Measurements from ENCODE around the gene HNRNPUL1. TPM values are rescaled to one million over a fixed set of nuclear protein-coding genes. Genes with fewer than 3 reads are reported as not detected.

The HNRNPUL1 gene
- total and polyA plus RNA-seq, 2 donors (not counting 3 experiments of a cell fraction or from before 2014, with no cell fraction given): 83.2 to 261 TPM

DNA sequence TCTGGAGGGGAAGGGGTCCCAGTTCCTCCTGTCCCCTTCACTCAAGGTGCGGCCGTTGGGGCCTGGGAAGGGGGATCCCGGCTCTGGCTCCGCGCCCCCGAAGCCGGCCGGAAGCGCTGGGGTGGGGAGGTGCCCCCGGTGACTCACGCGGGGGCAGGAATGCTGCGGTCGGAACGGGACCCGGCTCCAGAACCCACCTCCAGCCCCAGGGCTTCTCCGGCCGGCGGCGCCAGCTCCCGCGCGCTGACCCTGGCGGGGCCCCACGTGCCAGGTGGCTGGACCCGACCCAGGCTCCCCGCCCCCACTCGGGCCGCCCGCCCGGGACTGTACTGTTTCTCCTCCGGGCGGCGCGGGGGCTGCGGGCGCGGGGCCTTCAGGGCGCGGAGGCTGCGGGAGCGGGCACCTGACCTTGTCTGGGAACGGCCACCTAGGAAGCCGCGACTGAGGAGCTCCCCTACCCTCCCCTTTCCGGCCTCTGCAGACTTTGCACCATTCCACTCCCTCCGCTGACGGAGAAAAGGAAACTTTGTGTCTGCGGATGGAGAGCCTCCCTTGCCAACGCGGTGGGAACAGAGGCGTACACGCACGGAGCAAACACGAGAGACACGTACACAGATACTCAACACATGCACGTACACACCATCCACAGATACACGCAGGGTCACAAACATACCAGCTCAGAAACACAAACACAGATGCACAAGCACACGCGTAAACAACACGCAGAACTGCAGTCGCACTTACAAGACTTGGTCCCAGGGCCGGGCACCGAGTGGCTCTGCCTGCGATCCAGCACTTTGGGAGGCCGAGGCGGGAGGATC is 37.9 kb upstream of the HNRNPUL1 start:
- intact Hi-C loops (cut with micrococcal nuclease): no loop called here
- no peak for TF ChIP-seq JUN (IDR thresholded peaks at IDR 0.05; ENCODE audit: borderline replicate concordance, insufficient read depth, insufficient read length, low read depth)
- peak; percentile 51 for TF ChIP-seq FOS (IDR thresholded peaks at IDR 0.05; ENCODE audit: borderline replicate concordance, insufficient read depth, low read length)
- TF ChIP-seq MYC (IDR thresholded peaks at IDR 0.05; ENCODE audit: low read depth, low read length): peak; percentile 25
- Histone ChIP-seq H3K36me3 (ENCODE audit: control insufficient read depth in 2 of 2, extremely low read depth in 1 of 2, insufficient read depth in 2 of 2, low read length in 2 of 2) (peaks cover 1 to 2% of the 10 kb centered on the region in 2 experiments), H3K79me2 (ENCODE audit: control insufficient read depth, insufficient read depth, low read length) (peaks cover 54% of the 10 kb centered on the region), H4K20me1 (replicated peaks; ENCODE audit: control insufficient read depth, extremely low read depth, insufficient read depth, low read length) (no peaks in the 10 kb centered on the region), H3K4me3 (replicated peaks in 1 of 3; ENCODE audit: insufficient read depth in 1 of 3, low read depth in 1 of 3, low read length in 3 of 3) (peak overlapping the region in 2 of 3 experiments; percentile 32 to 50), H3K27me3 (ENCODE audit: control insufficient read depth in 2 of 2, insufficient read depth in 2 of 2, low read length in 2 of 2) (no peaks in the 10 kb centered on the region), H3K4me2 (ENCODE audit: insufficient read depth, low read length) (peak overlapping the region; percentile 80), H2AFZ (ENCODE audit: low read depth, low read length) (peak overlapping the region; percentile 18), H3K9me1 (replicated peaks; ENCODE audit: control insufficient read depth, extremely low read depth, insufficient read depth, low read length) (no peaks in the 10 kb centered on the region), H3K4me1 (ENCODE audit: control insufficient read depth, extremely low read depth, insufficient read depth, low read length) (peaks cover 44% of the 10 kb centered on the region), H3K9ac (replicated peaks; ENCODE audit: extremely low read depth, insufficient read depth, low read length) (peak overlapping the region; percentile 59), H3K9me3 (replicated peaks; ENCODE audit: control insufficient read depth, insufficient read depth, low read length) (no peaks in the 10 kb centered on the region), H3K27ac (ENCODE audit: insufficient read depth, low read depth, low read length) (peak overlapping the region; percentile 76)
- TSS peak; percentile 3 for BruUV-seq (replicated peaks)
- no peak for FAIRE-seq
- dilution Hi-C loops (cut with MboI; ENCODE audit: extremely low pct_ligation_motif_present, low sequenced_read_pairs): no loop called here
- DNase-seq (ENCODE audit: low read depth, low spot score): peak; percentile 59
- ChIA-PET CTCF (interaction anchor here (3.9 to 4.0 kb wide), 2 partner anchors 22 to 37 kb away, joined by 29 to 33 read pairs; partner anchors contain the start of gene HNRNPUL1), POLR2A (interaction anchor here (1.5 kb wide), 1 partner anchor 37 kb away, joined by 4 read pairs; the partner anchor contains the start of gene HNRNPUL1)

DNA sequence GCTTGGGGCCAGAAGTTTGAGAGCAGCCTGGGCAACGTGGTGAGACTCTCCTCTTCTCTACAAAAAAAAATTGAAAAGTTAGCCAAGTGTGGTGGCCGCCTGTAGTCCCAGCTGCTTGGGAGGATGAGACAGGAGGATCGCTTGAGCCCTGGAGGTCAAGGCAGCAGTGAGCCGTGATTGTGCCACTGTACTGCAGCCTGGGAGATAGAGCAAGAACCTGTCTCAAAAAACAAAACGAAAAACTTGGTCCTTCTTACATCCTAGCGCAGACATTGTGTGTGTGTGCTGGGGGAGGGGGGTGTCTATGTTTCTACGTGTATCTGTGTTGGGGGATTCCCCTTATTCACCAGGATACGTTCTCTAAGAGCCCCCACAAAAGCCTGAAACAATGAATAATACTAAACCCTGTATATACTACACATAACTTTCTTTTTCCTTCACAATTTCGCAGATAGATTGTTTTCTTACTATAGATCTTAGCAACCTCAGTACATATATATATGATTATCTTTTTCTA is 37.2 kb upstream of the HNRNPUL1 start:
- no peaks in the 10 kb centered on the region for H3K9me1 ChIP-seq (replicated peaks; ENCODE audit: control insufficient read depth, extremely low read depth, insufficient read depth, low read length)
- H3K36me3 ChIP-seq (ENCODE audit: control insufficient read depth in 2 of 2, extremely low read depth in 1 of 2, insufficient read depth in 2 of 2, low read length in 2 of 2): peaks cover 2% of the 10 kb centered on the region in 2 experiments
- no peaks in the 10 kb centered on the region for H3K27me3 ChIP-seq (ENCODE audit: control insufficient read depth in 2 of 2, insufficient read depth in 2 of 2, low read length in 2 of 2)
- TF ChIP-seq, protein P1, sequence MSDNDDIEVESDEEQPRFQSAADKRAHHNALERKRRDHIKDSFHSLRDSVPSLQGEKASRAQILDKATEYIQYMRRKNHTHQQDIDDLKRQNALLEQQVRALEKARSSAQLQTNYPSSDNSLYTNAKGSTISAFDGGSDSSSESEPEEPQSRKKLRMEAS (IDR thresholded peaks at IDR 0.05; ENCODE audit: insufficient read depth, insufficient read length): no peak
- TF ChIP-seq JUN (IDR thresholded peaks at IDR 0.05; ENCODE audit: borderline replicate concordance, insufficient read depth, insufficient read length, low read depth): no peak
- TF ChIP-seq MYC (IDR thresholded peaks at IDR 0.05; ENCODE audit: low read depth, low read length): no peak
- no peak for TF ChIP-seq EZH2 (IDR thresholded peaks at IDR 0.05; ENCODE audit: borderline replicate concordance, low read depth, low read length, severe bottlenecking)
- no peak for TF ChIP-seq GATA2 (IDR thresholded peaks at IDR 0.05; ENCODE audit: insufficient read depth, insufficient read length, low read depth, low read length)
- no peak for TF ChIP-seq FOS (IDR thresholded peaks at IDR 0.05; ENCODE audit: borderline replicate concordance, insufficient read depth, low read length)
- TF ChIP-seq POLR2AphosphoS5 (IDR thresholded peaks at IDR 0.05; ENCODE audit: insufficient read depth, low read depth, low read length): no peak
- TF ChIP-seq POLR2A (IDR thresholded peaks at IDR 0.05; ENCODE audit: low read depth, low read length): no peak
- TF ChIP-seq, protein P2, sequence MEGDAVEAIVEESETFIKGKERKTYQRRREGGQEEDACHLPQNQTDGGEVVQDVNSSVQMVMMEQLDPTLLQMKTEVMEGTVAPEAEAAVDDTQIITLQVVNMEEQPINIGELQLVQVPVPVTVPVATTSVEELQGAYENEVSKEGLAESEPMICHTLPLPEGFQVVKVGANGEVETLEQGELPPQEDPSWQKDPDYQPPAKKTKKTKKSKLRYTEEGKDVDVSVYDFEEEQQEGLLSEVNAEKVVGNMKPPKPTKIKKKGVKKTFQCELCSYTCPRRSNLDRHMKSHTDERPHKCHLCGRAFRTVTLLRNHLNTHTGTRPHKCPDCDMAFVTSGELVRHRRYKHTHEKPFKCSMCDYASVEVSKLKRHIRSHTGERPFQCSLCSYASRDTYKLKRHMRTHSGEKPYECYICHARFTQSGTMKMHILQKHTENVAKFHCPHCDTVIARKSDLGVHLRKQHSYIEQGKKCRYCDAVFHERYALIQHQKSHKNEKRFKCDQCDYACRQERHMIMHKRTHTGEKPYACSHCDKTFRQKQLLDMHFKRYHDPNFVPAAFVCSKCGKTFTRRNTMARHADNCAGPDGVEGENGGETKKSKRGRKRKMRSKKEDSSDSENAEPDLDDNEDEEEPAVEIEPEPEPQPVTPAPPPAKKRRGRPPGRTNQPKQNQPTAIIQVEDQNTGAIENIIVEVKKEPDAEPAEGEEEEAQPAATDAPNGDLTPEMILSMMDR (IDR thresholded peaks at IDR 0.05; ENCODE audit: extremely low read depth in 1 of 2, insufficient read depth in 1 of 2, low read depth in 1 of 2, low read length in 2 of 2): no peak
- ChIA-PET POLR2A (interaction anchor here (1.5 kb wide), 1 partner anchor 37 kb away, joined by 4 read pairs; the partner anchor contains the start of gene HNRNPUL1), CTCF (interaction anchor here (3.9 to 4.0 kb wide), 2 partner anchors 23 to 36 kb away, joined by 29 to 33 read pairs; partner anchors contain the start of gene HNRNPUL1)
- dilution Hi-C loops (cut with MboI; ENCODE audit: extremely low pct_ligation_motif_present, low sequenced_read_pairs): no loop called here
- no peak for DNase-seq (ENCODE audit: low read depth, low spot score)
- peak overlapping the region in 2 of 3 experiments; percentile 32 to 50 for H3K4me3 ChIP-seq (replicated peaks in 1 of 3; ENCODE audit: insufficient read depth in 1 of 3, low read depth in 1 of 3, low read length in 3 of 3)
- peaks cover 38% of the 10 kb centered on the region for H3K4me1 ChIP-seq (ENCODE audit: control insufficient read depth, extremely low read depth, insufficient read depth, low read length)
- no TSS peak for BruUV-seq (replicated peaks)
- H3K9me3 ChIP-seq (replicated peaks; ENCODE audit: control insufficient read depth, insufficient read depth, low read length): no peaks in the 10 kb centered on the region
- no peak overlapping the region for H2AFZ ChIP-seq (ENCODE audit: low read depth, low read length)
- H3K27ac ChIP-seq (ENCODE audit: insufficient read depth, low read depth, low read length): peak overlapping the region; percentile 76
- no peaks in the 10 kb centered on the region for H4K20me1 ChIP-seq (replicated peaks; ENCODE audit: control insufficient read depth, extremely low read depth, insufficient read depth, low read length)
- H3K79me2 ChIP-seq (ENCODE audit: control insufficient read depth, insufficient read depth, low read length): peaks cover 49% of the 10 kb centered on the region
- peak; percentile 59 for FAIRE-seq
- H3K4me2 ChIP-seq (ENCODE audit: insufficient read depth, low read length): peak overlapping the region; percentile 80
- peak overlapping the region; percentile 59 for H3K9ac ChIP-seq (replicated peaks; ENCODE audit: extremely low read depth, insufficient read depth, low read length)
- intact Hi-C loops (cut with micrococcal nuclease): no loop called here

Measured in endothelial cell of umbilical vein (primary cell).